ENCODE data around the gene SSBP3.

Gene SSBP3

DNA sequence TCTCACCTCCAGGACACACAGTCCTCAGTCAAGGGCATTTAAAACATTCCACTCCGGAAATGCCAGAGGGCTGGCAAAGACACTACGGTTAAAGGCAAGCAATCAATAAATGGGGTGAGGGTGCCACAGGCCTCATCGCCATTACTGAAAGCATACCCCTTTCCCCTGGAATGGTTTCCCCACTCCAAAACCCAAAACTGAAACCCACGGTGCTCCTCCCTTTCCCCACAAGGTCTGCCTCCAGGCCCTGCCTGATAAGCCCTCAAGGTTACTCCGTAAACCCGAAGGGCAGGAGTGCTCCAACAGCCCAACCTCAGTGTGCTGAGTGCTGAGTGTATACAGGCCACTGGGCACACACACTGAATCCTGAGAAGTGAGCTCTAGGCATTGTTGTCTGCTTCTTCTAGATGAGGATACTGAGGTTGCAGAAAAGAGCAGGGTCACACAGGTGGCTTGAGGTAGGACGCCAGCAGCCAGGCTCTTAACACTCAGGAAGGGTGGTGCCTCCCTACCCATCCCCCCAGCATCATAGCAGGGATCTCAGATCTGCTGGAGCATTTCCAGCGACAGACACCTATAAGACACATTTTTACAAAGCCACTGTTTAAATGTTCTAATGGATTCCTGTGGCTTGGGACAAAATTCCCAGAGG is 29.0 kb downstream of the SSBP3 start:
- 87% methylated on average over 7 of the region's 8 CpGs for WGBS
- no peak overlapping the region for H4K8ac ChIP-seq (ENCODE audit: low read length)

DNA sequence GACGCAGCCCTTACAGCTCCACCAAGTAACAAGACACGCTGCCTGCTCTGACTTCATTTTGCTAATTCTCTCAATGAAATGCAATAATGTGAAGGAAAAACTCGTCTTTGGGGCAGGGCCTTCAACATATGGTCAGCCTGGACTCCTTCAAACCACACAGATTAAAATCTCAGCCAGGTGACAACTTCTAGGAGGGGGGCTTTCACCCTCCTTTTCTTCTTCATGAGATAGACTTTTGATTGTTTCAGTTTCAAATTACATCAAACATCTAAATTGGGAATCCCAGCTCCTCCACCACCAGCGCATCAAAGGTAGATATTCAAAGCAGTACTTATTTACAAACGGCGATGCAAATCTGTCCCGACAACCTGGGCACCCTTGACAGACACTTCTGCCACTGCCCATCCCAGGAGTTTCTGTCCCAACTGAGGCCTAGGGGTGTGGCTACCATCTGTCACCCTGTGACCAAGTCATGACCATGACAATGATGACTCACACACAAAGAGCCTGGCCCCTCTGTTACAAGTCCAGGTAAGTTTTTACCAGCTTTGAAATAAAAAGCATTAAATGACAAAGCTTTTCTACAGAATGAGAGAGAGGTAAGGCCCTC is 29.7 kb downstream of the SSBP3 start:
- peak overlapping the region in 1 of 2 experiments; percentile 17 for H3K4ac ChIP-seq (ENCODE audit: low read depth in 1 of 2, low read length in 2 of 2)
- H3K23ac ChIP-seq (ENCODE audit: low read length in 2 of 2): no peak overlapping the region
- H2BK15ac ChIP-seq (ENCODE audit: low read depth, poor library complexity, severe bottlenecking): no peak overlapping the region
- no peak overlapping the region for H4K91ac ChIP-seq (ENCODE audit: low read length)
- H3K27ac ChIP-seq (ENCODE audit: low read length, poor library complexity, severe bottlenecking): no peak overlapping the region
- H3K79me1 ChIP-seq (replicated peaks; ENCODE audit: low read length, poor library complexity, severe bottlenecking): peaks cover 55% of the 10 kb centered on the region
- H2BK120ac ChIP-seq (ENCODE audit: low read depth, low read length): no peak overlapping the region
- peaks cover 37% of the 10 kb centered on the region for H3K4me1 ChIP-seq (ENCODE audit: control insufficient read depth, insufficient read depth, low read depth, low read length)
- H3K36me3 ChIP-seq (ENCODE audit: control insufficient read depth in 1 of 2, insufficient read depth in 2 of 2, low read depth in 1 of 2, low read length in 2 of 2): peaks cover 14 to 34% of the 10 kb centered on the region in 2 experiments
- no peak overlapping the region for H4K8ac ChIP-seq (ENCODE audit: low read length)
- H3K4me2 ChIP-seq (ENCODE audit: low read length, poor library complexity, severe bottlenecking): no peak overlapping the region
- no peak overlapping the region for H2BK12ac ChIP-seq (ENCODE audit: low read length in 2 of 2)
- no peak overlapping the region for H3K18ac ChIP-seq (ENCODE audit: low read depth in 1 of 2, low read length in 2 of 2)
- H2AFZ ChIP-seq (ENCODE audit: low read depth, low read length): no peak overlapping the region
- no peak overlapping the region for H3K4me3 ChIP-seq (ENCODE audit: insufficient read depth in 1 of 2, low read depth in 1 of 2, low read length in 2 of 2)
- H3K9me3 ChIP-seq (ENCODE audit: control insufficient read depth, low read length): no peaks in the 10 kb centered on the region
- no peak for DNase-seq
- WGBS: 83% methylated on average over 7 of the region's 7 CpGs
- H2BK5ac ChIP-seq (ENCODE audit: low read depth, low read length, poor library complexity, severe bottlenecking): no peak overlapping the region
- H3K14ac ChIP-seq (ENCODE audit: low read length in 2 of 2): no peak overlapping the region
- H3K9ac ChIP-seq (ENCODE audit: low read length): no peak overlapping the region
- H2AK5ac ChIP-seq (ENCODE audit: low read length, severe bottlenecking): no peak overlapping the region
- H3K27me3 ChIP-seq (ENCODE audit: control insufficient read depth in 1 of 2, insufficient read depth in 1 of 2, low read length in 2 of 2): no peaks in the 10 kb centered on the region

More for the DNA sequence above, 29.0 kb downstream of the SSBP3 start:
- Histone ChIP-seq H3K27ac (ENCODE audit: low read length, poor library complexity, severe bottlenecking) (no peak overlapping the region), H3K14ac (ENCODE audit: low read length in 2 of 2) (peak overlapping the region in 1 of 2 experiments; percentile 72), H3K27me3 (ENCODE audit: control insufficient read depth in 1 of 2, insufficient read depth in 1 of 2, low read length in 2 of 2) (no peaks in the 10 kb centered on the region), H3K4me2 (ENCODE audit: low read length, poor library complexity, severe bottlenecking) (no peak overlapping the region), H3K4me1 (ENCODE audit: control insufficient read depth, insufficient read depth, low read depth, low read length) (peaks cover 31% of the 10 kb centered on the region), H3K9ac (ENCODE audit: low read length) (no peak overlapping the region), H2BK12ac (ENCODE audit: low read length in 2 of 2) (peak overlapping the region in 1 of 2 experiments; percentile 32), H3K23ac (ENCODE audit: low read length in 2 of 2) (peak overlapping the region in 1 of 2 experiments; percentile 73), H2BK15ac (ENCODE audit: low read depth, poor library complexity, severe bottlenecking) (peak overlapping the region; percentile 93), H3K9me3 (ENCODE audit: control insufficient read depth, low read length) (no peaks in the 10 kb centered on the region), H3K4me3 (ENCODE audit: insufficient read depth in 1 of 2, low read depth in 1 of 2, low read length in 2 of 2) (no peak overlapping the region), H2BK120ac (ENCODE audit: low read depth, low read length) (peak overlapping the region; percentile 39), H2AK5ac (ENCODE audit: low read length, severe bottlenecking) (peak overlapping the region; percentile 9), H3K79me1 (replicated peaks; ENCODE audit: low read length, poor library complexity, severe bottlenecking) (peaks cover 57% of the 10 kb centered on the region), H3K36me3 (ENCODE audit: control insufficient read depth in 1 of 2, insufficient read depth in 2 of 2, low read depth in 1 of 2, low read length in 2 of 2) (peaks cover 16 to 36% of the 10 kb centered on the region in 2 experiments), H2AFZ (ENCODE audit: low read depth, low read length) (no peak overlapping the region), H3K4ac (ENCODE audit: low read depth in 1 of 2, low read length in 2 of 2) (peak overlapping the region in 1 of 2 experiments; percentile 45), H4K91ac (ENCODE audit: low read length) (no peak overlapping the region), H2BK5ac (ENCODE audit: low read depth, low read length, poor library complexity, severe bottlenecking) (no peak overlapping the region), H3K18ac (ENCODE audit: low read depth in 1 of 2, low read length in 2 of 2) (peak overlapping the region in 1 of 2 experiments; percentile 76)
- DNase-seq: peak; percentile 39

DNA sequence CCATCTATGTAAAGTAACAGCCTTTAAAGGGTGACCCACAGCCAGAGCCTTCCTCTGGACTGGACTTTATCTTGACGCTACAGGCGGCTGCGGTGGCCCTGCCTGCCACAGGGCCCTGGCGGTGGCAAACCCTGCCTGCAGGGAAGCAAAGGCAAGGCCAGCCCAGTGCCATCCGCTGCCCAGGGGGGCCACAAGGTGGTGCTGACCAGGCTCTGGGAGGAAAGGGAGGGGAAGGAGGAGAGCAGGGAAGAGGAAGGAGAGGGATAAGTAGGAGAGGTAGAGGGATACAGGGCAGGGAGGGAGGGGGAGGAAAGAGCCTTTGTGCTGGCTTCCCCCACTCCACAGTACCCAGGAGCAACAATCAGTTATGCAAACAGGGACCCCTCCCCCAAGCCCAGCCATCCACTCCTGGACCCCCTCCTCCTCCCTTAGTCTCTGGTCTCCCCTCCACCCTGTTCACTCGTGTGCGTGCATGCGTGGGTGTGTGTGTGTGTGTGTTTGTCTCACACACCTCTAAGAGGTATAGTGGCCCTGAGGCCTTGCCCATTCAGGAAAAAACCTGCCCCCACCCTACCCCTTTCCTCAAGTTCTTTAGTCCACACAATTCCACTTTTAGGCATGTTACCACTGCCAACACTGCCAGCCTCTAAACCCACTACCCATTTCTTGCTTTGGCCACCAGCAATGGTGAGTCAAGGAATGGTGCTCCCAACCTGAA is 30.3 kb downstream of the SSBP3 start:
- Histone ChIP-seq H3K9ac (ENCODE audit: low read length) (no peak overlapping the region), H3K14ac (ENCODE audit: low read length in 2 of 2) (peak overlapping the region in 1 of 2 experiments; percentile 58), H4K8ac (ENCODE audit: low read length) (no peak overlapping the region), H3K79me1 (replicated peaks; ENCODE audit: low read length, poor library complexity, severe bottlenecking) (peaks cover 53% of the 10 kb centered on the region), H3K18ac (ENCODE audit: low read depth in 1 of 2, low read length in 2 of 2) (no peak overlapping the region), H2AFZ (ENCODE audit: low read depth, low read length) (no peak overlapping the region), H3K9me3 (ENCODE audit: control insufficient read depth, low read length) (no peaks in the 10 kb centered on the region), H2AK5ac (ENCODE audit: low read length, severe bottlenecking) (no peak overlapping the region), H3K27me3 (ENCODE audit: control insufficient read depth in 1 of 2, insufficient read depth in 1 of 2, low read length in 2 of 2) (no peaks in the 10 kb centered on the region), H3K4ac (ENCODE audit: low read depth in 1 of 2, low read length in 2 of 2) (no peak overlapping the region), H3K36me3 (ENCODE audit: control insufficient read depth in 1 of 2, insufficient read depth in 2 of 2, low read depth in 1 of 2, low read length in 2 of 2) (peaks cover 10 to 30% of the 10 kb centered on the region in 2 experiments), H3K27ac (ENCODE audit: low read length, poor library complexity, severe bottlenecking) (no peak overlapping the region), H4K91ac (ENCODE audit: low read length) (no peak overlapping the region), H3K4me1 (ENCODE audit: control insufficient read depth, insufficient read depth, low read depth, low read length) (peaks cover 35% of the 10 kb centered on the region), H2BK12ac (ENCODE audit: low read length in 2 of 2) (no peak overlapping the region), H2BK15ac (ENCODE audit: low read depth, poor library complexity, severe bottlenecking) (no peak overlapping the region), H3K23ac (ENCODE audit: low read length in 2 of 2) (no peak overlapping the region), H3K4me3 (ENCODE audit: insufficient read depth in 1 of 2, low read depth in 1 of 2, low read length in 2 of 2) (no peak overlapping the region), H3K4me2 (ENCODE audit: low read length, poor library complexity, severe bottlenecking) (no peak overlapping the region), H2BK5ac (ENCODE audit: low read depth, low read length, poor library complexity, severe bottlenecking) (no peak overlapping the region), H2BK120ac (ENCODE audit: low read depth, low read length) (no peak overlapping the region)
- no peak for DNase-seq
- WGBS: 80% methylated on average over 5 of the region's 8 CpGs

DNA sequence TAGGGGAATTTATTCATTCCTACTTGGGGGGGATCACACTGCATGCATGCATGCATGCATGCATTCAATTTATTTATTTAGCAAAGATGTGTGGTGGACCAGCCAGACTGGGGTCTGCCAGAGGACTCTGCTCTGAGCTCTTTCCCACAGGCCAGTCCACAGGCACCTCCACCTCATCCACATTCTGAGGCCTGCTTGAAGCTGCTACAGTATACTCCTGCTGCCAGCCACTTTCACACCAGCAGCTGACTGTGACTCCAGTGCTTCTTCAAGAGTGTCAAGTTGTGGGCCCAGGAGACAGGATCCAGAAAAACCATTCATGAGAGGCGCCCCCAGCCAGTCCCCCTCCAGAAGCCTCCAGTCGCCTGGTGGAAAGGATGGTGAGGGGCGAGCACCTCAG is 30.9 kb downstream of the SSBP3 start:
- Histone ChIP-seq H3K36me3 (ENCODE audit: control insufficient read depth in 1 of 2, insufficient read depth in 2 of 2, low read depth in 1 of 2, low read length in 2 of 2) (peaks cover 8 to 24% of the 10 kb centered on the region in 2 experiments), H3K79me1 (replicated peaks; ENCODE audit: low read length, poor library complexity, severe bottlenecking) (peaks cover 56% of the 10 kb centered on the region)
- WGBS: 97% methylated on average over 3 of the region's 3 CpGs

More for the DNA sequence above, 30.9 kb downstream of the SSBP3 start:
- Histone ChIP-seq H3K23ac (ENCODE audit: low read length in 2 of 2) (no peak overlapping the region), H4K91ac (ENCODE audit: low read length) (no peak overlapping the region), H3K4me3 (ENCODE audit: insufficient read depth in 1 of 2, low read depth in 1 of 2, low read length in 2 of 2) (no peak overlapping the region), H3K14ac (ENCODE audit: low read length in 2 of 2) (no peak overlapping the region), H2AFZ (ENCODE audit: low read depth, low read length) (no peak overlapping the region), H3K4me1 (ENCODE audit: control insufficient read depth, insufficient read depth, low read depth, low read length) (peaks cover 34% of the 10 kb centered on the region), H2AK5ac (ENCODE audit: low read length, severe bottlenecking) (no peak overlapping the region), H3K18ac (ENCODE audit: low read depth in 1 of 2, low read length in 2 of 2) (no peak overlapping the region), H2BK15ac (ENCODE audit: low read depth, poor library complexity, severe bottlenecking) (no peak overlapping the region), H3K9ac (ENCODE audit: low read length) (no peak overlapping the region), H2BK120ac (ENCODE audit: low read depth, low read length) (no peak overlapping the region), H2BK5ac (ENCODE audit: low read depth, low read length, poor library complexity, severe bottlenecking) (no peak overlapping the region), H4K8ac (ENCODE audit: low read length) (no peak overlapping the region), H3K9me3 (ENCODE audit: control insufficient read depth, low read length) (no peaks in the 10 kb centered on the region), H3K4ac (ENCODE audit: low read depth in 1 of 2, low read length in 2 of 2) (no peak overlapping the region), H3K27ac (ENCODE audit: low read length, poor library complexity, severe bottlenecking) (no peak overlapping the region), H3K4me2 (ENCODE audit: low read length, poor library complexity, severe bottlenecking) (no peak overlapping the region), H3K27me3 (ENCODE audit: control insufficient read depth in 1 of 2, insufficient read depth in 1 of 2, low read length in 2 of 2) (no peaks in the 10 kb centered on the region), H2BK12ac (ENCODE audit: low read length in 2 of 2) (no peak overlapping the region)
- no peak for DNase-seq

Data from mesenchymal stem cell (in vitro differentiated cells and primary cell).